ENCODE results near the gene BANF2.

GRCh38 chr20:17767624-17768023, 67.9 kb downstream of the BANF2 start:
- TF ChIP-seq CTCF (IDR thresholded peaks at IDR 0.05; ENCODE audit: low read length) (no peak), EZH2 (optimal IDR thresholded peaks at IDR 0.05; ENCODE audit: low read depth, low read length) (no peak), EZH2phosphoT487 (IDR thresholded peaks at IDR 0.05; ENCODE audit: low read length) (no peak)
